ENCODE data around the gene IPCEF1. TPM values are rescaled to one million over a fixed set of nuclear protein-coding genes. Genes with fewer than 3 reads are reported as not detected.
"Not testable (repeated sequence)": the region's sequence is repeated elsewhere in the genome, so short reads cannot be mapped to it uniquely, and the experiment has no call there.

Gene IPCEF1
- total RNA-seq, 1 experiment from 2014 or later, result 0.28 TPM

DNA sequence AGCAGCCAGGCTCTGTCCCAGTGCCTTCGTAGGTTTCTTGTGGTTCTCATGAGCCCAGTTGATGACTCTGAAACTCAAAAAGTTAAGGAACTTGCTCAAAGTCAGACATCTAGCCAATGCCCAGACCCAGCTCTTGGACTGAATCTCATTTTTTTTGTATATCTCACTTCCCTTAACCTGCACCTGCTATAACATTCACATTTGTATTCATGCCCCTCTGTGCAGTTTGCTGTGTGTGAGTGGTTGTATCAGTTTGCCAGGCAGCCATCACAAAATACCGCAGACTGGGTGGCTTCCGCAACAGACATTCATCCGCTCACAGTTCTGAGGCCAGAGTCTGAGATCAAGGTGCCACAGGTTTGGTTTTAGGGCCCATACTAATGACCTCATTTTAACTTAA lies 49.9 kb downstream of the IPCEF1 start:
- Histone ChIP-seq H3K4me1 (ENCODE audit: control insufficient read depth, insufficient read depth, low read length) (no peaks in the 10 kb centered on the region), H3K36me3 (ENCODE audit: control insufficient read depth, insufficient read depth, low read length) (no peaks in the 10 kb centered on the region), H3K27me3 (ENCODE audit: control insufficient read depth, insufficient read depth, low read length) (no peaks in the 10 kb centered on the region), H3K4me3 (ENCODE audit: low read depth in 2 of 2, low read length in 2 of 2) (no peak overlapping the region), H3K27ac (ENCODE audit: low read length) (no peak overlapping the region), H3K9me3 (ENCODE audit: control insufficient read depth, insufficient read depth, low read depth, low read length) (no peaks in the 10 kb centered on the region)
- no peak for ATAC-seq
- CTCF ChIA-PET, result no interaction called here
- intact Hi-C loops (cut with micrococcal nuclease; ENCODE audit: unreplicated experiment) (no loop called here), in situ Hi-C loops (cut with HindIII; ENCODE audit: low pct_unique_long_range_greater_than_20kb, low sequenced_read_pairs) (no loop called here)
- TF ChIP-seq CTCF (IDR thresholded peaks at IDR 0.05), result no peak
- TF ChIP-seq, protein P1, sequence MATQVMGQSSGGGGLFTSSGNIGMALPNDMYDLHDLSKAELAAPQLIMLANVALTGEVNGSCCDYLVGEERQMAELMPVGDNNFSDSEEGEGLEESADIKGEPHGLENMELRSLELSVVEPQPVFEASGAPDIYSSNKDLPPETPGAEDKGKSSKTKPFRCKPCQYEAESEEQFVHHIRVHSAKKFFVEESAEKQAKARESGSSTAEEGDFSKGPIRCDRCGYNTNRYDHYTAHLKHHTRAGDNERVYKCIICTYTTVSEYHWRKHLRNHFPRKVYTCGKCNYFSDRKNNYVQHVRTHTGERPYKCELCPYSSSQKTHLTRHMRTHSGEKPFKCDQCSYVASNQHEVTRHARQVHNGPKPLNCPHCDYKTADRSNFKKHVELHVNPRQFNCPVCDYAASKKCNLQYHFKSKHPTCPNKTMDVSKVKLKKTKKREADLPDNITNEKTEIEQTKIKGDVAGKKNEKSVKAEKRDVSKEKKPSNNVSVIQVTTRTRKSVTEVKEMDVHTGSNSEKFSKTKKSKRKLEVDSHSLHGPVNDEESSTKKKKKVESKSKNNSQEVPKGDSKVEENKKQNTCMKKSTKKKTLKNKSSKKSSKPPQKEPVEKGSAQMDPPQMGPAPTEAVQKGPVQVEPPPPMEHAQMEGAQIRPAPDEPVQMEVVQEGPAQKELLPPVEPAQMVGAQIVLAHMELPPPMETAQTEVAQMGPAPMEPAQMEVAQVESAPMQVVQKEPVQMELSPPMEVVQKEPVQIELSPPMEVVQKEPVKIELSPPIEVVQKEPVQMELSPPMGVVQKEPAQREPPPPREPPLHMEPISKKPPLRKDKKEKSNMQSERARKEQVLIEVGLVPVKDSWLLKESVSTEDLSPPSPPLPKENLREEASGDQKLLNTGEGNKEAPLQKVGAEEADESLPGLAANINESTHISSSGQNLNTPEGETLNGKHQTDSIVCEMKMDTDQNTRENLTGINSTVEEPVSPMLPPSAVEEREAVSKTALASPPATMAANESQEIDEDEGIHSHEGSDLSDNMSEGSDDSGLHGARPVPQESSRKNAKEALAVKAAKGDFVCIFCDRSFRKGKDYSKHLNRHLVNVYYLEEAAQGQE (IDR thresholded peaks at IDR 0.05; ENCODE audit: insufficient read depth in 1 of 2, low read depth in 2 of 2, low read length in 1 of 2), result no peak
- no peak for TF ChIP-seq TCF7L2 (IDR thresholded peaks at IDR 0.05; ENCODE audit: low read depth, low read length)
- no peak for TF ChIP-seq POLR2AphosphoS5 (IDR thresholded peaks at IDR 0.05; ENCODE audit: low read depth, low read length)
- no peak for TF ChIP-seq SIN3A (IDR thresholded peaks at IDR 0.05; ENCODE audit: borderline replicate concordance, insufficient read depth, low read depth, low read length)
- DNase-seq (ENCODE audit: low read depth, low spot score), result no peak
- no TSS peak for BruUV-seq (replicated peaks)
- POLR2A ChIA-PET, result no interaction called here

DNA sequence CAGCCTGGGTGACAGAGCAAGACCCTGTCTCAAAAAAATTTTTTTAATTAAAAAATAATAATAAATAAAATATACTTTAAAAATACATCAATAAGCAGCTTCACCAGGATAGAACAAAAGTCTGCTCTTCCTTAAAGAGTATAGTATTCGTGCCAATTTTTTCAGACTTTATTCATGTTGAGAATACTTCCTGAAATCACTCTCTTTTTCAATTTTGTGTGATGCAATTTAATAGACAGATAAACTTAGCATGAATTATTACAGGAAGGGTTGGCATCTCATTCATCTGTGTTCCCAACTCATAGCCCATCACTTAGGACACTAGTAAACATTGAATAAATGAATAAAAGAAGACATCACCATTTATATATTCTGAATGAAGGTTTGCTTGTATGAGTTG lies 52.4 kb downstream of the IPCEF1 start:
- BruUV-seq (replicated peaks), result no TSS peak
- intact Hi-C loops (cut with micrococcal nuclease; ENCODE audit: unreplicated experiment), result no loop called here
- in situ Hi-C loops (cut with HindIII; ENCODE audit: low pct_unique_long_range_greater_than_20kb, low sequenced_read_pairs), result no loop called here
- Histone ChIP-seq H3K4me1 (ENCODE audit: control insufficient read depth, insufficient read depth, low read length) (no peaks in the 10 kb centered on the region), H3K9me3 (ENCODE audit: control insufficient read depth, insufficient read depth, low read depth, low read length) (no peaks in the 10 kb centered on the region), H3K27me3 (ENCODE audit: control insufficient read depth, insufficient read depth, low read length) (no peaks in the 10 kb centered on the region), H3K36me3 (ENCODE audit: control insufficient read depth, insufficient read depth, low read length) (no peaks in the 10 kb centered on the region), H3K27ac (ENCODE audit: low read length) (no peak overlapping the region), H3K4me3 (ENCODE audit: low read depth in 2 of 2, low read length in 2 of 2) (no peak overlapping the region)
- CTCF ChIA-PET, result no interaction called here
- POLR2A ChIA-PET, result no interaction called here
- DNase-seq (ENCODE audit: low read depth, low spot score), result no peak
- TF ChIP-seq, protein P1 (IDR thresholded peaks at IDR 0.05; ENCODE audit: insufficient read depth in 1 of 2, low read depth in 2 of 2, low read length in 1 of 2), result no peak
- TF ChIP-seq POLR2AphosphoS5 (IDR thresholded peaks at IDR 0.05; ENCODE audit: low read depth, low read length), result no peak
- TF ChIP-seq CTCF (IDR thresholded peaks at IDR 0.05), result no peak
- no peak for TF ChIP-seq SIN3A (IDR thresholded peaks at IDR 0.05; ENCODE audit: borderline replicate concordance, insufficient read depth, low read depth, low read length)
- no peak for TF ChIP-seq TCF7L2 (IDR thresholded peaks at IDR 0.05; ENCODE audit: low read depth, low read length)
- ATAC-seq, result no peak

DNA sequence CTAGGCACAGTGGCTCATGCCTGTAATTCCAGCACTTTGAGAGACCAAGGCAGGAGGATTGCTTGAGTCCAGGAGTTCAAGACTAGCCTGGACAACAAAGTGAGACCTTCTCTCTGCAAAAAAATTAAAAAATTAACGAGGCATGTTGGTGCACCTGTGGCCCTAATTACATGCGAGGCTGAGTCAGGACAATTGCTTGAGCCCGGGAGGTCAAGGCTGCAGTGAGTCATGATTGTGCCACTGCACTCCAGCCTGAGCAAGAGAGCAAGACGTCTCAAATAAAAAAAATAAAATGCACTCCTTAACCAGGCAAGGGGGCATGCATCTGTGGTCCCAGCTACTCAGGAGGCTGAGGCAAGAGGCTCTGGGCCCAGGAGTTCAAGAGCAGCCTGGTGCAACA lies 53.0 kb downstream of the IPCEF1 start:
- H3K36me3 ChIP-seq (ENCODE audit: control insufficient read depth, insufficient read depth, low read length); in situ Hi-C loops (cut with HindIII; ENCODE audit: low pct_unique_long_range_greater_than_20kb, low sequenced_read_pairs); H3K4me1 ChIP-seq (ENCODE audit: control insufficient read depth, insufficient read depth, low read length); BruUV-seq (replicated peaks); intact Hi-C loops (cut with micrococcal nuclease; ENCODE audit: unreplicated experiment); POLR2A ChIA-PET; H3K4me3 ChIP-seq (ENCODE audit: low read depth in 2 of 2, low read length in 2 of 2); DNase-seq (ENCODE audit: low read depth, low spot score); H3K27ac ChIP-seq (ENCODE audit: low read length); H3K9me3 ChIP-seq (ENCODE audit: control insufficient read depth, insufficient read depth, low read depth, low read length); H3K27me3 ChIP-seq (ENCODE audit: control insufficient read depth, insufficient read depth, low read length): not testable (repeated sequence)
- CTCF ChIA-PET, result interaction anchor here (0.6 kb wide), 1 partner anchor 26 kb away, joined by 4 read pairs; no protein-coding TSS in a partner anchor
- peak; percentile 68; the same call in 1 of the 2 replicates for ATAC-seq
